CMK (cell line): ENCODE results near the gene SBF2.

Experiments used
- DNase-seq: peaks from one replicate; pipeline ENCODE4 v3.0.0-alpha.2; 2010; ENCODE audit warnings: low read depth

The SBF2 gene

DNA sequence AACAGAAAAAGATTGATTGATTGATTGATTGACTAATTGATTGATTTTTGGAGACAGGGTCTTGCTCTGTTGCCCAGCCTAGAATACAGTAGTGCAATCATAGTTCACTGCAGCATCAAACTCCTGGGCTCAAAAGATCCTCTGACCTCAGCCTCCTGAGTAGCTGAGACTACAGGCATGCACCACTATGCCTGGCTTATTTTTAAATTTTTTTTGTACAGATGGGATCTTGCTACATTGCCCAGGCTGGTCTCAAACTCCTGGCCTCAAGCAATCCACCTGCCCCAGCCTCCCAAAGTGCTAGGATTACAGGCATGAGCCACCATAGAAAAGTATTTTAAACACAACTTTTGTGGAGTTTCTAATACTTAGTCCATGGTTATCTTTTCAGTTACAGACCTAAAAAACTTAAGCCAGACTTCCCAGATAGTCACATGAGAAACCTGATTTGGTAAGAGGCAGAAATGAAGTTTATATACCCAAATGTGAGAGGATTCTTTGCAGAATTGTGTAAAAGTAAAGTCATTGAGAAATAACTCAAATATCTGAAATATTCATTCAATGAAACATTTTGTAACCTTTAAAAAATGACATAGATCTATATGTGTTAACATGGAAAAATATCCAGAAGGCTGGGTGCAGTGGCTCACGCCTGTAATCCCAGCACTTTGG, 443.7 kb downstream of the SBF2 start:
- no peak for DNase-seq

DNA sequence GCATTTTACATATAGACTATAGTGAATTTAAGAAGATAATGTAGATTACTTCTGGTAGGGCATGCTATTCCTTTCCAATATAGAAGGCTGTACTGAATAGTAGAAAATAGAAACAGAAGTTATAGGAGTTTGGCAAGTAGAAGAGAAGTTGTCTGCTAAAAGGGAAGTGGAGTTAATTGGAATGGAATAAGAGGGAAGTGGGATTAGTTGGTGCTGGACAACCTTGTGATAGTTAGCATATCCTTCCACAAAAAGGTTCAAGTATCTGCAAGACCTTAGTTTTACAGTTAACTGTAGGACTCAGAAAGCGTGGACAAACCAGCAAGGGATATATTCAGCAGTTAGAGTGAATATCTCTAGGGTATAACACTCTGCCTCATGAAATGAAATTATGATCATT, 444.6 kb downstream of the SBF2 start:
- no peak for DNase-seq

DNA sequence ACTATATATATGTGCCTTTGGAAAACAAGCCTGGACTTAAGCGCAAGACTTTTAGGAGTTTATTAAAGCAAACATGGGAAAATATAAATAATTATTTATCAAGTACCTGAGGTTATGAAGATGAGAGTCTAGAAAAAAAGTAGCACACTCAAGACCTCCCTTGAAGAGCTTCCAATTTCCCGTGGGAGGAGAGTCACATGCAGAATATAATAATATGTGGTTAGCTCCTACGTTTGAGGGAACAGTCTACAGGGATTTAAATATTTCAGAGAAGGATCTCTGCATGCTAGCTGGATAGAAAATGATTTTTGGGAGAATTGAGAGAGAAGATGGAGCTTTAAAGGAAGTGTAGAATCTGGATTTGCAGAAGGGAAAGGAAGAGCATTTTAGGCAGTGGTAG, 446.4 kb downstream of the SBF2 start:
- DNase-seq: no peak

DNA sequence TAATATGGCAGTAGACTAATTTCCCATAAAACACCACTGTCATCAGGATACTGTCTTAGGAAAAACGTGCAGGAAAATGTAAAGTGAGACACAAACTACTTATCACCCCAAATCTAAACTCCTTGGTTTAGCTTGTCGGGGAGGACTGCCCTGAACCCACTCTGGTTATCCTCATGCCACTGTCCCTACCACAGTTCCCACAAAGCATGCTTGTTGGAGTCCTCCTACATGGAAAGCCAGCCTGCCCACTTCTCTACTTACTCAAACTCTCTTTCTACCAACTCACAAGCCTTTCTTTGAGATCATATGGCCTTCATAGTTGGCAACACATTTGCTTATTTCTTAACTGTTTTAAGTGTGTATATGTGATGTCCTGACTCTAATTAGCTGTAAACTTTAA, 451.1 kb downstream of the SBF2 start:
- DNase-seq: no peak

DNA sequence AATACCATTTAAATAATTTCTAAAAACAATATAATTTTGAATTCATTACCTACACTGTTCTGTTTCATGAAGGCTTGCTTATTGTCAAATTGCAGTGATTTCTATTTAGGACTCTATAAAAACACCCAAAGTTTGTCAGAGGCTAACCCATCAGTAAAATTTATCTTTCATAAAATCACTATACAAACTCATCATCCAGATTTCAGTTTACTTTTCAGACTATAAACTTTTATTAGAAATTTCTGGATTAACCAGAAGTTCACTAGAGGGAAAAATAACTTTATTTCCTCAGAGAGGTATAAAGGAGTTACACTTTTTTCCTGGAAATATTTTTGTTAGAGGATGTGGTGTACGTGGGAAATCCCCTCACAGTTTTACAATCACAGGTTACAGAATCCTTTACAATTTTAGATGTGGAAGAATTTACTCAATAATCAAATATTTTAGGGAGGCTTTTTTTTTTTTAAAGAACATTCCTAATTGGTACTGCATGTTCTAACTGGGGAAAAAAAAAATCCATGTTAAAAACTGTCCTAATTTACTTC, 453.5 kb downstream of the SBF2 start:
- no peak for DNase-seq

DNA sequence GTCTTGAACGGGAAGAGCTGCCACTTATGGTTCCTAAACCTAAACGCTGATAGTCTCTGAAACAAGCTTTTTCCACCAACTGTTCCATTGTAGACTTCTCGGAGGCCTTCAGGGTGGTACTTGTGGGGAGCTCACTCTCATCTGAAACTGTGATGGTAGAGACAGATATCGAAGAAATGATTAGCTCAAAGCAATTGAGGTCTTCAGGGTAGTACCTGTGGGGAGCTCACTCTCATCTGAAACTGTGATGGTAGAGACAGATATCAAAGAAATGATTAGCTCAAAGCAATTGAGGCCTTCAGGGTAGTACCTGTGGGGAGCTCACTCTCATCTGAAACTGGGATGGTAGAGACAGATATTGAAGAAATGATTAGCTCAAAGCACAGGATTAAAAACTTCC, 454.5 kb downstream of the SBF2 start:
- no peak for DNase-seq

DNA sequence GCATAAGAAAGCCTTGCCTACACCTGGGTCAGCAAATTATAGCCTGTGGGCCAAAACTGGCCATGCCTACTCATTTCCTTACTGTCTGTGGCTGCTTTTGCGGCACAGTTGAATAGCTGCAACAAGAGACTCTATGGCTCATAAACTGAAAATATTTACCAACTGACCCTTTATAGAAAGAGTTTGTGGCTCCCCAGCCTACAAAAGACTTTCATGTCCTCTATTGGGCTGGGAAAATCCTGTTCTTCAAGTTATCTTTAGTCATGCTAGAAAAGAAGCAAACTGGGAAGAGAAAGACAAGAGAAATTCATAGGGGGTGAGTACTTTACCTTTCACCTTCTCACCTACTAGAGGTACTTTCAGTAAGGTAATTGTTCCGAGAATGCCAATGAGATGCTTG, 455.1 kb downstream of the SBF2 start:
- DNase-seq: no peak

DNA sequence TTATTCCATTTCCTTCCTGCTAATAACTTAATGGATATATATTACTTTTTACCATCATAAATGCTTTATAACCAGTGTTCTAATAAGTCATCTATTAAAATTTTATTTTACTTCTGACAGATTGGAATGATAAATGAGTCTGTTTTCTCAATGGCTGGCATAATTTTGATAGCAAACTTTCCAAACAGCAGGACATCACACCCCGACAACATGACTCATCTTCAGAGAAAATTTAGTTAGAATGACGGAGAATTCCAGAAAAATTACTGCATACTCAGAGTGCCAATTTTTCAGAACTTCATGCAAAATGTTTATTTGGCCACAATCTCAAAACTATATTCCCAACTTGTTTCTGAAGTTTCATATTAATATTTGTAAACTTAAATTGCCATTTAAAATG, 455.8 kb downstream of the SBF2 start:
- no peak for DNase-seq

DNA sequence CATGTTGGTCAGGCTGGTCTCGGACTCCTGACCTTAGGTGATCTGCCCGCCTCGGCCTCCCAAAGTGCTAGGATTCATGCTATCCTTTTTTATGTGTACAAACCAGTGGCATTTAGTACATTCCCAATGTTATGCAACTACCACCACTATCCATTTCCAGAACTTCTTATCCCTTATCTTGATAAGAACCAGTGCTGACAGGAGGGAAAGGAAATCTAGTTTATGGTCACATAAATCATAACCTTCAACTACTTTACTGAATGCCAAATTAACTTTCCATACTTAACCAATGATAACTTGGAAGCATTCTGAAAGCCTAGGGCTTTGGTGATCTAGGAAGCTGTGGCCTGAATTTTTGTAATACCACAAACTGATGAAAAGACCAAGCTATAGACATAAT, 459.7 kb downstream of the SBF2 start:
- no peak for DNase-seq

DNA sequence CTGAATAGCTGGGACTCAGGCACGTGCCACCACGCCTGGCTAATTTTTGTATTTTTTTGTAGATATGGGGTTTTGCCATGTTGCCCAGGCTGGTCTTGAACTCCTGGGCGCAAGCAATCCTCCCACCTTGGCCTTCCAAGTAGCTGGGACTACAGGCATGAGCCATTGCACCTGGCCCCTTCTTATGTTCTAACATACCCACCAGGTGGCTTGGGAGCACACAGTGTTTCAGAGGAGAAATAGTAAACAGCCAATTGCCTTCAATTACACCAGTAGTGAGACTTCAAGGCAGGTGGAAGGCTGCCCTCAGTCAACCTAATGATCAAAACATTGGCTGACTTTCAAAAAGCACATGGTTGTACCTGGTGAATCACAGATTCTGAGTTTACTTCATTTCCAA, 462.9 kb downstream of the SBF2 start:
- DNase-seq: no peak

DNA sequence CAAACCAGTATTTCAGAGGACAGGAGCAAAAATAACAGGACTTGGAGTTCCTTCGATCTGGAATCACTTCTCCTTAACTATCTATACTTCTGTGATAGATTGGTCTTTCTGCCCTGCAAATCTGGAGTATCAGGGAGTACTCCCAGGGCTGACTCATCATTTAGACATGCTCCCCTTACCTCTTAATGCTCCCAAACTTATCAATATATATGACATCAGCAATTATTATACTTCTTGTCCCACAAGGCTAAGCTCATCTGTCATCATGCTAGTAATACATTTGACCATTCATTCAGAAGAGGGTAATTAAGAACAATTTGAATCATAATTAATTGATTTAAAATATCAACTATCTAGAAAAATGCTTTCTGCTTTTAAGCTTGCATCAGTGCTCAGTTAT, 466.3 kb downstream of the SBF2 start:
- DNase-seq: no peak

DNA sequence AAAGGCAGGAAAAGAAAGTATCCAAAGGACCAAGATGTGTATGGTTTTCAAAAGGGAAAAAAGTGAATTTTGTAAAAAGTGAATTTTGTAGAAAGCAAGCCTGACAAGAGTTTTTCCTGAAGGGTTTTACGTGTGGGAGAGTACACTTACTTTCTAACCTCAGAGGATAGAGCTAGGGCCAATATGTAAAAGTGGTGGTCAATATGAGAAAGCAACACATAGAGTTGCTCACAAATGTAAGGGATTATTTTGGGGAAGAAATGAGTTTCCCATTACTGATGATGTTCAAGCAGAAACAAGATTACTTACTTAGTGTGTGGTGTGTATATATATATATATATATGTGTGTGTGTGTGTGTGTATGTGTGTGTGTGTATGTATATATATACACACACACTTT, 467.6 kb downstream of the SBF2 start:
- DNase-seq: no peak

DNA sequence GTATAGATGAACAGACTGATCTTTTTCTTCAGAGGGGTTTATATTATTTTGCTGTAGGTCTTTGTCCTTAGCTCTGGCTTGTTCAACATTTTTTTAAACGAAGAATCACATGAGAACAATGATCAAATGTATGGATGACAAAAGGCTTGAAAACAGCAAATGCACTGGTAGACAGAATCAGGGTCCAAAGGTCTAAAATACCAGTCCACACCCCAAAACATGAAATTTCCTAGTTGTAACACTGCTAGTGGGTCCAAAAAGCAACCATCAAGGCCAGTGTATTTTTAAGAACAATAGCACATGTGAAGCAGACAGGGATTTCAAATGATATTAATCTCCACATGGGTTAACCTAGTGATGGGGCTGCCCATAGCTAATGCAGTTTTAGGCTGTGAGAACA, 468.1 kb downstream of the SBF2 start:
- DNase-seq: no peak

DNA sequence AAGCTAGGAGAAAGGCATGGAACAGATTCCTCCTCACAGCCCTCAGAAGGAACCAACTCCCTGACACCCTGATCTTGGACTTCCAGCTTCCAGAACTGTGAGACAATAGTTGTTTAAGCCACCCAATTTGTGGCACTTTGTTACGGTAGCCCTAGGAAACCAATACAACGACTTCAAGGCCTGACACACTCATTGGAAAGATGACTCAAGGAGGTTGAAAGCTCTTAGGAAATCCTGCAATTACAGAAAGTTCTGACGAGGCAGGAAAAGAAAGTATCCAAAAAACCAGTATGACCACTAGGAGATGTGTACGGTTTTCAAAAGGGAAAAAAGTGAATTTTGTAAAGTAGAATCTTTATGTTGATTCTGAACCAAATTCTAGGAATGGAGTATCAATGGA, 468.7 kb downstream of the SBF2 start:
- DNase-seq: no peak

DNA sequence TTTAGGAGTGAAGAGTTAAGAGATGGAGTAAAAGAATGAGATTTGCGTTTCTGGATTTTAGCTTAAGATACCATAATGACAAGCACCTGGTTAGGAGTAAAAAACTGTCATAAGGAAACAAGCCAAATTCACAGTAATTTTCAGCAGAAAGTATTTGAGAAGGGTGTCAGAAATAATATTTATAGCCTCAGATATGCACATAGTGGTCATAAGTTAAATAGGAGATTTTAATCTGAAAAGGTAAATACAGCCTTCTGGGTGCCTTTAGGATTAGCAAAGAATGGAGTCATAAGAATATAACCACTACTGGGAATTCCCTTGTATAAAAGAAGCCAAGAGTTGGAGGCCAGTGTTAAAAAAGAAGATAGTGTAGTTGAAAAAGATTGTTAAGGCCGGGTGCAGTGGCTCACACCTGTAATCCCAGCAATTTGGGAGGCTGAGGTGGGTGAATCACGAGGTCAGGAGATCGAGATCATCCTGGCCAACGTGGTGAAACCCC, 470.1 kb downstream of the SBF2 start:
- no peak for DNase-seq

DNA sequence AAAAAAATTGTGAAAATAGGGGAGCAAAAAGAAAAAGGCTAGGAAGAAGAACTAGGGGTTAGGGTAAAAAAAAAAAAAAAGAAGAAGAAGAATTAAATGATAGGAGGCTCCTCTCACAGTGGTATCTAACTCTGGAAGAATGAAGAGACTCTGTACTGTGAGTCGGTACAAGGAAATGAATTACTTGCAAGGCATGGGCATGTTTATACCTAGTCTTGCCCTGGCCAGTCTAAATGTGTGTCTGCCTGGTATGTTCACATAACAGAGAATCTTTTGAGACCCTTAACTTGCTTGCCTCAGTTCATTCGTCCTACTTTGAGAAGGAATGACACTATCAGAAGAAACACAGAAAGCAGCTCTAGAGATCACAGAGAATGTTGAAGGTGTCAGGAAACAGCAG, 470.6 kb downstream of the SBF2 start:
- DNase-seq: no peak

DNA sequence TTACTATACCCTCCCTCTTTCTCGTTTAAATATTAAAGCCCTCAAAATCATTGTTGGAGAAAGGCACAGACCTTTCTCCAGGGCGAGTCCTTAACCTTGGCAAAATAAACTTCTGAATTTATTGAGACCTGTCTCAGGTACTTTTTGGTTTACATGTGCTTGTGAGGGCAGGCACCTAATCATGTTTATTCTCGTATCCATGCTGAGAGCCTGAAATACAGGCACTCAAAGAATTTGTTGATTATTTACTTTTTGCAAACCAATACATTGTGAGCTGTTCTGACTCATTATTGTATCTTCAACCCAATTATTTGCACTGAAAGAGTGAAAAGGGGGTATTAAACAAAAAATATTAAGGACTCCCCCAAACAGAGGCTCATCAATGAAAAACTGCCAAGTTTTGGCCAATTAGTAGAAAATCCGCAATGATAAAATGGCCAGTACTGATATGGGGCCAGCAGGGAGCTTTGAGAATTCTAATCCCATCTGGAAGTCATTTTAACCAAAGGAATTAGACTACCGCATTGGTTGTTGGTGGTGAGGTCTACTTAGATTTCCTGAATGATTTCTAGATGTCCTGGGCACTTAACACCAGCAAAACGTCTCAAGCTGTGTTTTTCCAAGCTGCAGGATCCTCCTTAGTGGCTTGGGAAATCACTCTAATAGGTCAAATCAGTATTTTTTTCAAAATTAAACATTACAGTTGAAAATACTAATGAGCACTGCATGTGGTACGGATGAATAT, 472.8 kb downstream of the SBF2 start:
- no peak for DNase-seq

DNA sequence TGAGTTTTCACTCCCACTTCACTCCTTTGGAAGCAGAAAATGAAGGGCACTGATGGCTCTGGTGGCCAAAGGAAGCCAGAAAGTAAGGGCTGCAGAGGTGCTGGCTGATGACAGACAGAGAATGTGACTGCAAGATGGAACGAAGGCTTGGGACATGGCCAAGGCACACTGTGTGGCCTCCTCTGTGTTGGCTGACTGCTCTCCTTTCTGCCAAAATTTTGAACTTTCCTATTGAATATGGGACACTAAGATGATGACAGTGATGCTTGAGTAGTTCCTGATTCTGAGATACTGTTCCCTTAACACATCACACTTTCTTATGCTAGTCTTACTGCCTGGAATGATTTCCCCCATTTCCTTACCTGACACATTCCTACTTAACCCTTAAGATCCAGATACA, 473.8 kb downstream of the SBF2 start:
- no peak for DNase-seq

DNA sequence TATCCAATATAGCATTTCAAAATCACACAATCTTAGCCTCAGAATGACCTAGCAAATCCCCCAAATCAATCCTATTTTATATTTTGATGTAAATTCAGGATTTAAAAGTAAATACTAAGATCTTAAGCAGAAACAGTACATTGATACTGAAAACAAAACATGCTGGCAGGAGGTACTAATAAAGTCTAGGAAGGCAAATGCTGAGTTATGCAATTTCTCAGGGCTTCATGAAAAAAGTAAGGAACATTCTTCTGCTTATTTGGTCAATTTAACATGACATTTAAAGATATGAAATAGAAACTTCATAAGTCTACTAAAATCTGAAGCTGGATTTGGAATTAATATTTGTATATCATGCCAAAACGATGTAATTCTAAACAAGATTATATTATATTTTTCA, 476.8 kb downstream of the SBF2 start:
- DNase-seq: no peak

DNA sequence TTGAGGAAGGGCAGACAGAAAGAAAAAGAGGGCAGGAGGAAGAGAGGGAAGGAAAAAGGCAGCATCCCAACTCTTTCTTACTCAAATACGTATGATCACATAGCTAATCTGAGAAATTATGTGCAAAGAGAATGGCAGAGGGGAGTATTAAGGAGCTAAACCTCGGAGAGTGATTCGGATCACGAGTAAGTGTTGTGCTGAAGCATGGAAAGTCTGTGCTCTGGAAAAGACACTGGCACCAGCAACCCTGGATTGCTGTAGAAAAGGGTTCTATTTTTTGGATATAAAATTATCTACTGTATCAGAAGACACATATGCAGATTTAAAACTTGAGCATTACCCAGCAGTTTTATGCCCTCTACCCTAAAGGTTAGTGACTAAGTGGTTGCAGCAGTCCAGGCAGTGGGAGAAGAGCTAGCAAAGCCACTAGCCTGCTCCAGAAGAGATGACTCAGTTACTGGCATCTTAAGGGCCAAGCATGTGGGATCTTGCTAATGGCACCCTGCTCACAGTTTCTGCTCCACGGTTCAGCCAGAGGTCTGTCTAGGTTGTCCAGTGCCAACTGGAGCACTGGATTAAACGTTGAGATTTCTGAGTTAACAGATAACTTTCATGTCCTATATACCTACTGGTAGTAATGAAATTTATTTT, 478.4 kb downstream of the SBF2 start:
- DNase-seq: no peak

DNA sequence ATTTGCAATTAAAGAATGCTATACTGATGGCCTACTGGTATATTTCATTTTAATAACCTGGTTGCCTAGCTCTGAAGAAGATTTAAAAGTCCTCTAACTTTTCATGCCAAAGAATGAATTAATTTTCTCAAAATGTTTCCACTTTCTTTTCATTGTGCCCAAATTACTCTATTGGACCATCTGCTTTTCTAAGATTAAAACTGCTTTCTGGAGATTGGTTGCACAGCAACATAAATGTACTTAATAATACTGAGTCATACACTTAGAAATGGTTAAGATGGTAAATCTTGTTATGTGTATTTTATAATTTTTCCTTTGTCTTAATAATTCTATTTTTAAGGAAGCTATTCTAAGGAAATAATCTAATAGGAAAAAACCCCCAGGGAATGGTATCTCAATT, 479.9 kb downstream of the SBF2 start:
- DNase-seq: no peak

DNA sequence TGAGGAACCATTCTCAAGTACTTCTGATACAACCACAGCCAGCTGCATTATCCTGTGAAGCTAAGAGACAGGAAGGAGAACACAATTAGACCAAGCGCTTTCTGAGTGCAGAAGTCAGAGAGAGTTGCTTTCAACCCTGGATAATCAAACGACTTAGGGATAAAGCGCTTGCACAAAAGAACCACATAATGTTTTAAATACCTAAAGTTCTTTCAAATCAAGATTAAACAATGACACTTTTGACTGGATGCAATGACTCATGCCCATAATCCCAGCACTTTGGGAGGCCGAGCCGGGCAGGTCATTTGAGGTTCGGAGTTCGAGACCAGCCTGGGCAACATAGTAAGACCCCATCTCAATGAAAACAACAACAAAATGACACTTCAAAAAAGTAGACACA, 485.1 kb downstream of the SBF2 start:
- no peak for DNase-seq
